Stimulated activated CD4-positive, alpha-beta T cell treated with anti-CD3 and anti-CD28 coated beads, Interleukin-12 subunit alpha, Interleukin-12 subunit beta, amount 100 ng/mL, for 4 hours (primary cell): ENCODE data around the gene GDF2.

Experiments
- DNase-seq: peaks from one replicate; pipeline ENCODE4 v3.0.0-alpha.2; 2020

Gene GDF2

DNA sequence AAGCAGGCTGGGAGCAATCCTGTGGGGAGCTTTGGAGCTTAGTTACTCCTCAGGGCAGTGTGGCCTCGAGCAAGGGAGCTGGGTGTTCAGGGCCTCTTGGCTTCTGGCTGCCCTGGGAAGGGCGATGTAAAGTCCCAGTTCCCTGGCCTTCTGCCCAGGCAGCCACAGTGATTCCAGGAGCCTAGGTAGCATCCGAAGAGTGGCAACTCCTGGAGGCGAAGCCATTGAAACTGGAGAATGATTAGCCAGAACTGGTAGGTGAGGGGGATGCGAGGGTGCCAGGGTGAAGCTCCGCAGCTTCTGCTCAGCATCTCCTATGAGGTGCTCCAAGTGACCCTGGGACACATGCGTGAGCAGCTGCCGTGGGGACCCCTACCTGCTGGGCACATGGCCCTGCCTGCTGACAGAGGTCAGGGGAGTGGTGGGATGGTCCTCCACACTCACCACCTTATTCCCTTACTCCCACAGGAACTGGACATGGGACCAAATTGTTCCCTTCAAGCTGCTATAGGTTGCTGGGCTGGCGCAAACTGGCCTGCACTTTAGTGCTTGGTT, 7.8 kb upstream of the GDF2 start:
- DNase-seq = no peak

DNA sequence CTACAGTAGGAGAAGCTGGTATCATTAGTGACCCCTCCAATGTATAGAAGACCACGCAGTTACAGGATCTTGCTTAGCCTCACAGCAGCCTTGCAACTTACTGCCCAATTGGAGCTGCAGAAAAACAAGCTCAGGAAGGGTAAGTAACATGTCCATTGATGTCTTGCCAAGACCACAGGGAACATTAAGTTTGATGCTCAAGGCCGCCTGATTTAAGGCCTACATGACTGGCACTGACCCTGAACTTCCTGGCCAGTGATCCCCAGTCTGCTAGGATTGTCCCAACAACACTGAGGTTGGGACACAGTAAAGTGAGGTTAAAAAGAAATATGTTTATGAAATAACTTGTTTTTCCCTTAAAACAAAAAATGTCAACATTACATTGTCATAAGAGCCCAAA, 6.8 kb upstream of the GDF2 start:
- no peak for DNase-seq

DNA sequence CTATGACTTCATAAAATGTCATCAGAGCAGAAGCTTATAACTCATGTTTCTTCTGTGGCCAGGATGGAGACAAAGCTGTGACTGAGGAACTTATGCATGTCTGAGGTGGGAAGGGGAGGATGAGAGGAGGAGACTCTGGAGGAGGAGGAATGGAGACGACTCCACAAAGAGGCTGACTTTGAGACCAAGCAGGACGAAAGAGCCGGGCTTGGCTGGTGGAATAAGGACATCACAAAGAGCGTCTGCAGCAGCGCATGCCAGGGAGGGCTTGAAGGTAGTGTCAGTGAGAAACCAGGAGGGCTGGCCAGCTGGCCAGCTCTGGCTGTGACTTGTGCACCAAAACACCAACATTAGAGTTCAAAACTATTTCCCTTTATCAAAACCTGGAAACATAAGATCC, 6.1 kb upstream of the GDF2 start:
- no peak for DNase-seq

DNA sequence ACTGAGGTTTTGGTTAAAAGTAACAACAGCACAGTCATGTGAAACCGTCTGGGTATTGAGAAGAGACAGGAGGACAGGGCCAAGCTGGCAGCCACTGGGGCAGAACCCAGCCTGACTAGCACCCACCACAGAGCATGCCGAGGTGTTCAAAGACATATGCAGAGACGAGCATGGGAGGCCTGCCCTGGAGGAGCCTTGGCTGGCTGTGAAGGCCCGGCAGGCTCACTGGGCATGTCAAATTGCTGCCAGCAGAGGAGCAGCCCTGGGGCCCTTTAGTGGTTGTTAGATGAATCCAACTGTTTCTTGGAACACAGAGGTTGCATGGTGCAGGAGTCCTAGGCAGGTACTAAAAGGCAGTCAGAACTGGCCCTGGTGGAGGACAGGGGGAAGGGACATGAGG, 5.0 kb upstream of the GDF2 start:
- DNase-seq = no peak

GRCh38 chr10:47318706-47319105, 3.5 kb upstream of the GDF2 start:
- DNase-seq = no peak

DNA sequence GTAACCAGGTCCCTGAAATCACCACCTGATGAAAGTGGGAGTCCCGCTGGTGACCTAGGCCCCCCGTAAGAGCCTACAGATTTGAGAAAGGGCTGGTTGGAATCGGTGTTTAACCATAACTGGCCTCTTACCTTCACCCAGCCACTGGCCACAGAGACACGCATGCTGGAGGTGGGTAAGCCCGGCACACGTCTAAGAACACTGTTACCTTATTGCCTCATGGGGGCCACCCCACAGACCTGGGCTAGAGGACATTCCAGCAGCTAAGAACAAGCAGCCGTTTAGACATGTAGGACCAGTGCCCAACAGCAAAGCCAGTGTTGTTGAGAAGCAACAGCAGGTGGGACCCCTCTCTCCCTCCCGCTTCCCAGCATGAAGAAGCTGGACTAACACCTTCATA, 2.5 kb upstream of the GDF2 start:
- DNase-seq = no peak

GRCh38 chr10:47320812-47321211, 1.4 kb upstream of the GDF2 start:
- DNase-seq = no peak

DNA sequence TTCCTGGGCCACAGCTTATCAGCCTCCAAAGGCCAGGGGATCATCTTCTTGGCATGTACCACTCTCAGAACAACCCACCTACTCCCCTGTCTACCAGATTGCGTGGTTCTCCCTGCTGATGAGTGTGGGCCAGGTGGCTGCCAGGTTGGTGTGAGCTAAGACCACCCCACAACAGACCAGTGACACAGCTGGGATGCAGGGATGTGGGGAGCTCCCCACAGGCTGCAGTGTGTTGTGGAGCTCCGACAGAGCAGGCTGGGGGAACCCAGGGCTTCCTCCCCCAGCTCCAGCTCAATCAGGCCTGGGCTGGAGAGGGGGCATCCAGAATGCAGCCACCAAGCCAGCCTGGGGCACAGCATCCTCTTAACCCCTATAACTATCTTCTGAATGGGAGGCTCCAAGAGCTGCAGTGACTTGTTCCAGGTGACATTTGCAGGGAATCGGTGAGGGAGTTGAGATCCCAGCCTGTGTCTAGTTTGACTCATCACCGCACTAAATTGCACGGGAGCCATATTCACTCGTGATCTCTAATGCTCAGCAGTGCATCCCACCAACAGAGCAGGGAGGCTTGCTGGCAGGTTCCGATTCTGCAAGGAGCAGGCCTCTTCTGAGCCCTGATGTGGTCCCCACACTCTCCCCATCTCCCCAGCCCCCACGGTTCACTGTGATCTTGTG, 596 bp upstream of the GDF2 start:
- no peak for DNase-seq

DNA sequence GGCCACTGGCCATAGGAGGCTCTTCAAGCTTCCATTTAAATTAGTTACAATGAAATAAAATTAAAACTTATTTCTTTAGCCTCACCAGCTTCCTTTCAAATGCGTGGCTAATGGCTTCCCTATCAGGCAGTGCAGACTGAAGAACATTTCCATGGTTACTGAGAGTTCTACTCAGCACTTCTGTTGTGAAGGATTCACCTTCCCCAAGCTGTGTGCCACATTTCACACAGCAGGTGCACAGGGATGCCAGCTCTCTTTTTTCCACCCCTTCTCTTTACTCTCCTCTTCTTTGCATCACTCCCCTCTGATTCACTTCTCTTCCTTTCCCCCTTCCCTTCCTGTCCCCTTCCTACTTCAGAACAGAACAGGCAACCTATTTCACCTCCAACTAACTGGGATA, 833 bp downstream of the GDF2 start:
- DNase-seq = no peak

DNA sequence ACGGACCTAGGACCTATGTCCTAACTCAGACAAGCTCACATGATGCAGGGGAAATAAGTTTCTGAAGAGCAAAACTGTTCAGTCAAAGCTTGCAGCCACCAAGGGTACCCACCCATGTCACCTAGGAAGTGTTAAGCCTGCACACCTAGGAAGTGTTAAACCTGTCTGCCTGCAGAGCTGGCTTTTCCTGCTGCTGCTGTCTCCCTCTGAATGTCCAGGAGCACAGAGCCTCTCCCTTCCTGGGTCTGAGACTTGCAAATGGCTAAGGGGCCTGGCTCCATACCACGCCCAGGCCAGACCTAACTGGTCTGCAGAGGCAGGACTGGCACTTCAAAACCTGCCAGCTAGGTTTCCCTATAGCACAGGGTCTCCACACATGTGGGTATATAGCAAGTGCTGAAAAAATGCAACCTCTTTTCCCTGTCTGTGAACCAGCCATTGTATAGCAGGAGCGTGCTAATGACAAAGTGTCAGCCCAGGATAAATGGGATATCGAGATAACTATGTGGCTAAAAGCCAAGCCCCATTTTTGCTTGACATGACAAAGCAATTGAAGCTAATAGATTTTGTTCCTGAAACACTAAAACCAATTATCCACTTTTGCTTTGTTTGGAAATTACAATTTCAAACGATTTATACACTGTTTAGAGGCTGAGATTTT, 1.5 kb downstream of the GDF2 start:
- no peak for DNase-seq

GRCh38 chr10:47325303-47326291, 3.3 kb downstream of the GDF2 start:
- DNase-seq = no peak

DNA sequence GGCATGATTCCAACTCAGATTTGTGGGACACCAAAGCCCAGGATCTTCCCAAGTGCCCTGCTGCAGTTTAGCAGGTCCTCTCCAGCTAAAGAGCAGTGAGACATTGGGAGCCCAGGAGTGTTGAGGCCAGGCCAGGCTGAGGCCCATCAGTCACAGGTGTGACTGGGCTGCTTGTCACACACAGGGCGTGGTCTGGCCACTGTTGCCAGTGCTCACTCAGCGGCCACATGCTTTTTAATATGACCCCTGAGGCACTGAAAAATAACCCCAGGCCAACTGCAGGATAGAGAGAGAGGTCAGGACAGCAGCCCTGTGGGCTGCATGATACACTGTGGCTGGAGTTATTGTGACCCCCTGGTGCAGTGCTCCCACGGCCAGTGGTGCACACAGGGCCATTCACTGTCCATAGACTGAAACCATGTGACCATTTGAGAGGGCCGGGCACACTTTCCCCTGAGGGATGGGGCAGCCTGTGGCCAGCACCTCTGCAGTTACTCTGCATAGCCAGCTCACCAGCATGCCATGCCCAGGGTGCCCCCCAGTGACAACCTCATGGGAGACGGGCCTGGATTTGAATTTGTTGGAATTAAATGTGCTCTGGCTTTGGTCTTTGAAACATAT, 4.2 kb downstream of the GDF2 start:
- DNase-seq = no peak

DNA sequence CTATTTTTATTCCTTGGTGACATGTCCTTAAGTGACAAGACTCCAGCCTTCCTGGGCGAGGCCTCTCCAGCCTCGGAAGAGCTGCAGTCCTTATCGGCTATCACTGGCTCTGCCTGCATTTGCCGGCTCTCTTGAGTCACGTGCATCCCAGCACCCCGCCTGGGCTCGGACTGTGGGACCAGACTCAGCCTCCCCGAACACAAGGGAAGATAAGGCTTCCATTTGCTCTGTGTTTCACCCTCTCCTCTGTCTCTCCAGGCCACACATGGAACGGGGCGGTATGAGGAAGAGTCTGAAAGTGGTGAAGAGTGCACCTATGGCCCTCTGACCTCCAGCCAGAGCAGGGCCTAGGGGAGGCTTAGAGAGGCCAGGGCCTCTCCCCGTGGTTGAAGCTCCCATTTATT, 4.7 kb downstream of the GDF2 start:
- no peak for DNase-seq

DNA sequence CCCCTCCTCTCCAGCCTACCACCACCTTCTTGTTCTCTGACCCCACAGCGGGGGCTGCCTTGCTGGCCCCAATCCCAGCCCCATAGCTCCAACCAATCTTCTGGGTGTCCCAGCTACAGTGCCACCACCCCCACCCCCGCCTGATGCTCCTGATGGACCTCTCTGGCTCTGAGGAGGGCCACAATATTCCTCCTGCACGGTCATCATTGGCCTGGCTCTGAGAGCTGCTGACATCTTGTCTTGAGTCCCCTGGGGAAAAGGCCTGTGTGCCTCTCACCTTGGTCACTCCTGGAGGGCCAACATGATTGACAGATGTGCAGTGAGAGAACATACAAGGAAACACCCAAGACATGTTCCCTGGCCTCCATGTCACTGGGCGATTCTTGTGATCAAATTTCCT, 7.6 kb downstream of the GDF2 start:
- DNase-seq = no peak

DNA sequence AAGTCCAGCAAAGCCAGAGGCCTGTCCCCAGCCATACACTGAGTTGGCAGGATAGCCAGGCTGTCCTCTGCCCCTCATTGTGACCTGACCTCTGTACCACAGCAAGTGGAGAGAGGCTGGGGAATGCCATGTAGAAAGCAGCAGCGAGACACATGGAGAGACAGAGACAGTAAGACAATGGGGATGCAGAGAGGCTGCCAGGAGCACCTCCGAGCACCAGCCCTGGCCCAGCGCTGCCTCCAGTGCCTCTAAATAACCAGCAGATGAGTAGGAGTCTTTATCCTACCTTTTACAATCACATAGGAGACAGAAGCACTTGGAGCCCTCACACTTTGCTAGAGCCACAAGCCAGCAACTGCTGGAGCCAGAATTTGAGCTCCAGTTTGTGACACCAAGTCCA, 8.1 kb downstream of the GDF2 start:
- DNase-seq = no peak

GRCh38 chr10:47330804-47331203, 8.6 kb downstream of the GDF2 start:
- no peak for DNase-seq

DNA sequence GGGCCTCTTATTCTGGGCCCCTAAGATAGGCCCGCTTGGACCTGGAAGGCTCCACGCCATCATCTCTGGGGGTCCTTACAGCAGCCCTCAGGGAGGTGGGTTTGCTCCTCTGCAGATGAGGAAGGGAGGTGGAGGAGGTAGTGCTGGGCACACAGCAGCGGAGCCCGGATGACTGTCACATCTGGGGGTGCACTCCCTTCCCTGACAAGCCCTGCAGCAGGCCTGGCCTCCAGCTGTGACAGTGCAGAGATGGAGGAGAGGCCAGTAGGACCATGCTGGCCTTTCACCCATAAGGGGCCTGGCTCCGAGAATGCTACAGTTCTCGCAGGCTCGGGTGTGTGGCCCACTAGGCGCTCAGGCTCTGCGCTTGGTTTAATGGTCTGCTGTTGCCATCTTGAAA, 9.2 kb downstream of the GDF2 start:
- no peak for DNase-seq

DNA sequence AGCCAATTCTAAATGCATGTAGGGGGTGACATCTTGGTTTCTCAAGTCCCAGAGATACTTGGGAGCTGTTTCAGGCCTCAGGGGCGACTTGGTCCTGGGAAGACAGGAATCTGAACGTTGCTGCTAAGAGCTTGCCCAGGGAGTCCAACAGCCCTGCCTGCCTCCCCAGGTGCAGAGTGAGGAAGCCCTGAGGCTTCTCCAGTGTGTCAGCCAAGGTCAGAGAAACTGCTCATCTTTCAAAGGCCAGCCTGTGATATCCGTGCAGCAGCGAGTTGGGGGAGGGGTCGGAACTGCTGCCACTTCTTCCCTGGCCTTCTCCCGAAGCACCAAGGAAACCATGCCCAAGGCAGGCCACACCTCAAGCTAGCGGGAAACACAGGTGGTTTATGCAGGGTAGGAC, 9.7 kb downstream of the GDF2 start:
- no peak for DNase-seq

DNA sequence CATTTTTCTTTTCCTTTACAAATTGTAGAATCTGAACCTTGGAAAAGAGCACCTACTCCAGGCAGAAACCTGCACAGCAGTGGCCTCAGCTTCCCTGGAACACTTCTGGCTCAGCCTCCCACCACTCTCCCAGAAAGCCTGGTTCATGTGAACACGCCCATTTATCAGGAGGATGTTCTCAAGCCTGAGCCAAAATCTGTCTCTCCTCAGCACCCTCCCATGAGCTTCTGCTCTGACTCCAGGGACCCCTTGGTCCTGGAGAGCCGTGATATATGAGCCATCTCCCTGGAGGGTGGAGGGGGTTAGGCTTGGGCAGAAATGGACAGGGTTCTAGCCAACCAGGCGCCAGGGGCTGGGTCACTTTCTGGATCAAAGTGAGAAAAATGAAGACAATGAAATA, 10.1 kb downstream of the GDF2 start:
- DNase-seq = no peak

DNA sequence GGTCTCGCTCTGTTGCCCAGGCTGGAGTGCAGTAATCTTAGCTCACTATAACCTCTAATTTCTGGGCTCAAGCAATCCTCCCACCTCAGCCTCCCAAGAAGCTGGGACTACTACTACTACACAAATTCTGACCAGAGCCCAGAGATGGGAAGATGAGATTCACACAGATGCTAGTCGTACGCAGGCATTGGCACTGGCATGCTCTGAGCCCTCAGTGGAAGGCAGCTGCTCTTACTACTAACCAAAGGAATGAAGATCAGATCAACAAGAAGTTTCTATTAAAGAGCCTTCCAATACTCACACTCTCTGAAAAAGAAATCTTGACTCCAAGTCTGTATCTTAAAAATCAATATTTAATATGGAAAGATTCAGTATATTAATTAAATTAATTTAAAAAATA, 10.7 kb downstream of the GDF2 start:
- no peak for DNase-seq

- DNase-seq = no peak
Measured at GRCh38 chr10:47333532-47333931, 11.3 kb downstream of the GDF2 start.

GRCh38 chr10:47334466-47335295, 12.4 kb downstream of the GDF2 start:
- DNase-seq = no peak
